Measurements from ENCODE around the gene SLC44A5.

- TF ChIP-seq CTCF (IDR thresholded peaks at IDR 0.05) (no peak), EZH2 (IDR thresholded peaks at IDR 0.05; ENCODE audit: borderline replicate concordance, insufficient read depth, low read depth, low read length, poor library complexity, severe bottlenecking) (no peak)
Observed at GRCh38 chr1:75533085-75533484, 77.8 kb downstream of the SLC44A5 start.
